SU-DHL-6 (cell line): Measurements from ENCODE around the gene FAM168B.

ENCODE experiments used
- H2AFZ ChIP-seq: fragments of 200-600 bp; sonication (generic); 2 replicates; pipeline ENCODE4 v1.6.1; 2014; ENCODE audit warnings: low read depth, mild to moderate bottlenecking, moderate library complexity, mixed read lengths, antibody characterized with exemption, low read length; ENCODE audit not compliant: severe bottlenecking
- H3F3A ChIP-seq: fragments of 200-600 bp; shearing (Covaris generic); 2 replicates; pipeline ENCODE4 v1.6.0; 2016; ENCODE audit warnings: antibody characterized with exemption, mild to moderate bottlenecking; ENCODE audit not compliant: insufficient read depth
- H3K27ac ChIP-seq: fragments of 200-600 bp; sonication (generic); 2 replicates; pipeline ENCODE4 v1.5.1; 2016; ENCODE audit warnings: low read depth, mild to moderate bottlenecking, low read length, moderate library complexity, mixed read lengths
- H3K27me3 ChIP-seq: fragments of 200-600 bp; sonication (generic), shearing (Covaris generic); 2 replicates; pipeline ENCODE4 v1.6.0; 2014; ENCODE audit warnings: mild to moderate bottlenecking, low read length
- H3K36me3 ChIP-seq: fragments of 200-600 bp; sonication (generic); 2 replicates; pipeline ENCODE4 v1.6.1; 2014; ENCODE audit warnings: mild to moderate bottlenecking, low read length, mixed read lengths
- H3K4me2 ChIP-seq: fragments of 300-600, 200-600 bp; shearing (Covaris generic), sonication (generic); 2 replicates; pipeline ENCODE4 v1.6.0; 2014; ENCODE audit warnings: low read length, low read depth, mild to moderate bottlenecking; ENCODE audit not compliant: poor library complexity, severe bottlenecking
- H3K4me3 ChIP-seq: fragments of 200-600 bp; sonication (generic); 2 replicates; pipeline ENCODE4 v1.5.1; 2014; ENCODE audit warnings: antibody characterized with exemption, low read length, mild to moderate bottlenecking, mixed read lengths; ENCODE audit not compliant: insufficient read depth, poor library complexity, severe bottlenecking
- H3K79me2 ChIP-seq: fragments of 200-600 bp; sonication (generic); 2 replicates; pipeline ENCODE4 v1.6.1; 2014; ENCODE audit warnings: mild to moderate bottlenecking, low read length, moderate library complexity; ENCODE audit not compliant: insufficient read depth
- H3K9ac ChIP-seq: fragments of 200-600 bp; sonication (generic); 2 replicates; pipeline ENCODE4 v1.7.0; 2014; ENCODE audit warnings: mild to moderate bottlenecking, low read length
- H3K9me2 ChIP-seq: fragments of 200-600 bp; sonication (generic); replicated peaks from 2 replicates; pipeline ENCODE4 v1.6.1; 2014; ENCODE audit warnings: low read length; ENCODE audit not compliant: insufficient read depth
- H3K9me3 ChIP-seq: fragments of 200-600 bp; sonication (generic); 2 replicates; pipeline ENCODE4 v1.6.1; 2014; ENCODE audit warnings: low read length, mixed read lengths; ENCODE audit not compliant: insufficient read depth
- H4K20me1 ChIP-seq: fragments of 200-600 bp; sonication (generic); 2 replicates; pipeline ENCODE4 v1.6.1; 2014; ENCODE audit warnings: low read depth, mild to moderate bottlenecking, antibody characterized with exemption, low read length, moderate library complexity, mixed read lengths
- EZH2phosphoT487 ChIP-seq: fragments of 200-600 bp; sonication (generic), shearing (Covaris generic); conservative IDR thresholded peaks from 2 replicates; pipeline ENCODE4 v1.6.1; 2018; ENCODE audit warnings: mild to moderate bottlenecking, antibody characterized with exemption, low read length, moderate library complexity, mixed read lengths
- TF ChIP-seq, protein P1 (sequence below): fragments of 200-600 bp; sonication (generic); IDR thresholded peaks from one replicate; pipeline ENCODE4 v1.5.1; 2017; ENCODE audit warnings: antibody characterized with exemption, mild to moderate bottlenecking, low read length, moderate library complexity; ENCODE audit not compliant: insufficient read depth, poor library complexity, severe bottlenecking

The FAM168B gene

DNA sequence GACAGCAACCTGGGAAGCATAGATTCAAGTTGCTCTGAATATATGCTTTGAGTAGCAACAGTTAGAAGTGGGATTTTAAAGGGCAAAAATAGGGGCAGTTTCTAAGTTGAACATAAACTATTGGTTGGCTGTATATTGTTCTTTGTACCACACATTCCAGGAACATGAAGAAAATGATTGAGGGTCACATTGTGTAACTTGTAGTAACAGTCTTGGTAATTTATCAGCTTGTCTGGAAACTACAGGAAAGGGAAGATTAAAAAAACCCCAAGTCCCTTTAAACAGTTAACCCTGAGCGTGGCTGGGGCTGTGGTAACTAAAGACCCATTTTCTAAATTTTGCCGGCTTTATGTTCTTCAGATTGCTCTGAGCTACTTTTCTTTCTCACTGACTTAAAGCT, 19.3 kb upstream of the FAM168B start:
- Histone ChIP-seq H3K27ac (no peak overlapping the region), H3K9me2 (no peaks in the 10 kb centered on the region), H2AFZ (no peak overlapping the region), H3K4me2 (no peak overlapping the region), H4K20me1 (no peaks in the 10 kb centered on the region), H3K79me2 (peaks cover 98% of the 10 kb centered on the region), H3F3A (no peaks in the 10 kb centered on the region), H3K27me3 (no peaks in the 10 kb centered on the region), H3K4me3 (no peak overlapping the region), H3K9ac (no peak overlapping the region), H3K9me3 (no peaks in the 10 kb centered on the region), H3K36me3 (0 out of 2 replicates have a peak, but pooled peaks cover 7% of the 10 kb centered on the region)
- TF ChIP-seq EZH2phosphoT487, result no peak
- TF ChIP-seq, protein P1, sequence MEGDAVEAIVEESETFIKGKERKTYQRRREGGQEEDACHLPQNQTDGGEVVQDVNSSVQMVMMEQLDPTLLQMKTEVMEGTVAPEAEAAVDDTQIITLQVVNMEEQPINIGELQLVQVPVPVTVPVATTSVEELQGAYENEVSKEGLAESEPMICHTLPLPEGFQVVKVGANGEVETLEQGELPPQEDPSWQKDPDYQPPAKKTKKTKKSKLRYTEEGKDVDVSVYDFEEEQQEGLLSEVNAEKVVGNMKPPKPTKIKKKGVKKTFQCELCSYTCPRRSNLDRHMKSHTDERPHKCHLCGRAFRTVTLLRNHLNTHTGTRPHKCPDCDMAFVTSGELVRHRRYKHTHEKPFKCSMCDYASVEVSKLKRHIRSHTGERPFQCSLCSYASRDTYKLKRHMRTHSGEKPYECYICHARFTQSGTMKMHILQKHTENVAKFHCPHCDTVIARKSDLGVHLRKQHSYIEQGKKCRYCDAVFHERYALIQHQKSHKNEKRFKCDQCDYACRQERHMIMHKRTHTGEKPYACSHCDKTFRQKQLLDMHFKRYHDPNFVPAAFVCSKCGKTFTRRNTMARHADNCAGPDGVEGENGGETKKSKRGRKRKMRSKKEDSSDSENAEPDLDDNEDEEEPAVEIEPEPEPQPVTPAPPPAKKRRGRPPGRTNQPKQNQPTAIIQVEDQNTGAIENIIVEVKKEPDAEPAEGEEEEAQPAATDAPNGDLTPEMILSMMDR, result no peak

DNA sequence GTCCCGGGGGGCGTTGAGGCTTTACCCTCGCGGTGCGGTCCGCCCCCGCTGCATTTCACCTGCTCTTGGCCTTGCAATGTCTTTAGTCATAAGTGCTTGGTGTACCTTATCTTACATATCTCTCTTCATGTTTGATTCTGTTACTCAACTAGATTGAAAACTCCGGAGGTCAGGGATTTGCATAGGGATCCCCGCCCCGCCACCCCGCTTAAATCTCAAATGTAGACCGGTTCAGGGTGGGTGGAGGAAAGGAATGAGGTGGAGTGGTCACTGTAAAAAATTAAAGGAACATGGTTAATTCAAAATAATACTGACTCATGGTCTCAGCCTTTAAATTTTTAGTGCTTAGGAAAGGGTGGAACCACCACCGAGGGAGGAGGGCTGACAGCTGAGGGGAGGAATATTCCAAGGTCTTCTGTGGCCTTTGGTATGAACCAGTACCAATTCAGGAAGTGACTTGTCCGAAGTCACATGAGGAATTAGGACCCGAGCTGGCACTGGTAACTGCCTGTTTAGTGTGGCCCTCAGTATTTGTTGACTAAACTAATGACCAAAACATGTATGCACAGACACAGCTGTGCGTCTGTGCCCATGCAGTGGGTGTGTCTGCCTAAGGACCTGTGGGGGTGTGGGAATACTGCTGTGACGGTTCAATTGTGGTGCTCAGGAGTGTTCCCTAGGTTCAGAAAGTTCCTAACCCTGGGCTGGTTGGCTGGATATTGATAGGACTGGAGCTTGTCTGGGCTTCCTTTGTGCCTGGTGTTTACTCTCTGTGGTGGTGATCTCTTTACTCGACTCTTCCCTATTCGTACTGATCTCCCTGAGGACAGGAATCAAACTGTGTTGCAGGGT, 12.9 kb upstream of the FAM168B start:
- Histone ChIP-seq H3K36me3 (no peaks in the 10 kb centered on the region), H3K9me2 (no peaks in the 10 kb centered on the region), H3K79me2 (peaks cover 61% of the 10 kb centered on the region), H3K4me2 (peak overlapping the region; percentile 95), H3F3A (peaks cover 9% of the 10 kb centered on the region; the same call in 1 of the 2 replicates), H3K9me3 (no peaks in the 10 kb centered on the region), H3K27ac (peak overlapping the region; percentile 48; the same call in 1 of the 2 replicates), H3K27me3 (no peaks in the 10 kb centered on the region), H3K4me3 (peak overlapping the region; percentile 68), H3K9ac (peak overlapping the region; percentile 89), H4K20me1 (no peaks in the 10 kb centered on the region; the same call in 1 of the 2 replicates), H2AFZ (peak overlapping the region; percentile 75)
- TF ChIP-seq EZH2phosphoT487, result no peak
- TF ChIP-seq, protein P1, result no peak

DNA sequence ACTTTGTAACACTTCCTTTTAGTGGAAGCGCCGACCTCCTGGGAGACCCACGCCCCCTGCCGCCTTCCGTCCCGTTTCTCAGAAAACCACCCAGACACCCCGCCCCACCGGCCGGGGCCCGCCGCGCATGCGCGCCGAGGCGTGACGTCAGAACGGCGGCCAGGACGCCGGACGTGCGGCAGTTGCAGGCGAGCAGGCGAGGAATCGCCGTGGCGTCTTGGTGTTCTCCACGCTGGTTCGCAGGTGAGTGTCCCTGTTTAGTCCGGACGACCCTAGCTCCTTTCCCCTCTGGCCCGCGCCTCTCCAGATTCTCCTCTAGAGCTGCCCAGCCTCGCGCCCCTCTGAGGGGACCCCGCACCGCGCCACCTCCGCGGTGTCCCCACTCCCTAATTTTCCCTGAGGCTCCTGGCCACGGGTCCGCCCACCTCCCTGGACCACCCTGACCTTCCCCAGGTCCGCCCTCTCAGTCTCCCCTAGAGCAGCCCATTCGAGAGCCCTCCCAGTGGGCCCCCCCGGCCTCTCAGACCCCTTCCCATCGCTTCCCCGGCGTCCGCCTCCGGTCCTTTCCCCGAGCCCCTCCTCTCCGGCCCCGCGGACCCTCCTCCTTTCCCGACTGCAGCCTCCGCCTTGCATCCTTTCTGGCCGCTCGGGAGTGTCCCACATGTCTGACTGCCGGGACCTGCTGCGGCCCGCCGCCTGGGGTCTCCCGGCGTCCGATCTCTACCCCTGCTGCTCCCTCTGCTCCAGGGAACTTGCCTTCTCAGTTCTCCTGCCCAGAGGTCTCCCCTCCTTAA, 12.1 kb upstream of the FAM168B start, which contains the start of gene PLEKHB2:
Gene PLEKHB2 (plus strand): TSS at position 181 of the 794 bp plus-strand sequence. CDS start 15,606 bp downstream, outside the sequence.
- TF ChIP-seq, protein P1, result no peak
- no peak for TF ChIP-seq EZH2phosphoT487
- Histone ChIP-seq H3F3A (peaks cover 9% of the 10 kb centered on the region; the same call in 1 of the 2 replicates), H3K4me2 (peak within 1 kb of the TSS; percentile 95), H3K4me3 (peak within 1 kb of the TSS; percentile 68), H3K79me2 (peaks cover 52% of the 10 kb centered on the region), H3K27ac (peak within 1 kb of the TSS; percentile 59), H3K9me3 (no peaks in the 10 kb centered on the region), H3K9me2 (no peaks in the 10 kb centered on the region), H2AFZ (peak within 1 kb of the TSS; percentile 75), H3K9ac (peak within 1 kb of the TSS; percentile 89), H3K27me3 (no peaks in the 10 kb centered on the region), H4K20me1 (no peaks in the 10 kb centered on the region; the same call in 1 of the 2 replicates), H3K36me3 (no peaks in the 10 kb centered on the region)
